DMS 273 (cell line): Measurements from ENCODE around the gene RILPL1.
"Not testable (repeated sequence)": the region's sequence is repeated elsewhere in the genome, so short reads cannot be mapped to it uniquely, and the experiment has no call there.

Experiments
- DNase-seq: peaks from one replicate; lab custom pipeline; 2025; ENCODE audit not compliant: unreplicated experiment; lab: John Stamatoyannopoulos, UW

The RILPL1 gene

DNA sequence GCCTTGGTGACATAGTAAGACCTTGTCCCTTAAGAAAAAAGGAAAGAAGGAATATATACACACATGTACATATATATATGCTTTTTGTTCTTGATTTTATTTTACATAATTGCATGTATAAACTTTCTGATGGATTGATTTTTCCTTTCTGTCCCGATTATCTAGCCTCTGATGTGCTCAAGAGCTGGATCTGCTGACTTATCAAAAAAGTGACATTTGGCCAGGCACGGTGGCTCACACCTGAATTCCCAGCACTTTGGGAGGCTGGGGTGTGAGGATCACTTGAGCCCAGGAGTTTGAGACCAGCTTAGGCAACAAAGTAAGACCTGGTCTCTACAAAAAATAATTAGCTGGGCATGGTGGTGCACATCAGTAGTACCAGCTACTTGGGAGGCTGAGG is 63.5 kb downstream of the RILPL1 start:
- DNase-seq, result no peak

DNA sequence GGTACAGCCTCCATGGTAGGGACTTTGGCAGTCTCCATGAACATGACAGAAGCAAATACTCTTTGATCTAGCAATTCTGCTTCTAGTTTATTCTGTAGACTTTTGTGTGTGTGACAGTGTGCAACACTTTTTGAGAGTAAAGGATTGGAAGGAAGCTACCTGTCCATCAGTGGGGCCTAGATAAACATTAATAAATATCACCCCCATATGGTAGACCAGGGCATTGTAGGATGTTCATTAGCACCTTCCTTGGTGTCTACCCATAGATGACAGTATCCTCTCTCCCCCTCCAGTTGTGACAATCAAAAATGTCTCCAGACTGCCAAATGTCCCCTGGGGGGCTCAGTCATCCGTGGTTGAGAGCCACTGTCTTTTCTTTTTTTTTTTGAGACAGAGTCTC is 64.7 kb downstream of the RILPL1 start:
- DNase-seq, result peak; percentile 16

DNA sequence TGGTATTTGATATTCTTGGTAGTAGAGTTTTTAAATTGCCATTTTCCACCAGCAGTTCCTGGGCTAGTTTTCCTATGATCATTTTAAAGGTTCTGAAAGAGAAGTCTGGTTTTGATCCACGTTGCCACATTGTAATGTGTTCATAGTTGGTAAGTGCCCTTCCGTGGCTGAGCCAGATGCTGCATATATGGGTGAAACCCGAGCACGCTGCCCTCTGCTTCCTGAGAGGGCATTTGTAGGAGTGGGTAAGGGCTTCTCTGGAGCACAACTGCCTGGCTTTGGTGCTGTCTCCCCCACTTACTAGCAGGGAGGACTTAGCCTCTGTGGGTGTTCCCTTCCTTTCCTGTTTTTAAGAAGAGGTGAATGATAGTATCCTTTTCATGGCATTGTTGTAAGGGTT is 68.4 kb downstream of the RILPL1 start:
- peak; percentile 61 for DNase-seq

DNA sequence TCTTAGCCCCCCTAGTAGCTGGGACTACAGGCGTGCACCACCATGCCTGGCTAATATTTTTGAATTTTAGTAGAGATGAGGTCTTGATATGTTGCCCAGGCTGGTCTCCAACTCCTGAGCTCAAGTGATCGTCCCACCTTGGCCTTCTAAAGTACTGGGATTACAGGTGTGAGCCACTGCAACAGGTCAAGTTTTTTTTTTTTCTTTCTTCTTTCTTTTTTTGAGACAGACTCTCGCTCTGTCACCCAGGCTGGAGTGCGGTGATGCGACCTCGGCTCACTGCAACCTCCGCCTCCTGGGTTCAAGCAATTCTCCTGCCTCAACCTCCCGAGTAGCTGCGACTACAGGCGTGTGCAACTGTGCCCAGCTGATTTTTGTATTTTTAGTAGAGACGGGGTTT is 70.3 kb downstream of the RILPL1 start:
- not testable (repeated sequence) for DNase-seq

DNA sequence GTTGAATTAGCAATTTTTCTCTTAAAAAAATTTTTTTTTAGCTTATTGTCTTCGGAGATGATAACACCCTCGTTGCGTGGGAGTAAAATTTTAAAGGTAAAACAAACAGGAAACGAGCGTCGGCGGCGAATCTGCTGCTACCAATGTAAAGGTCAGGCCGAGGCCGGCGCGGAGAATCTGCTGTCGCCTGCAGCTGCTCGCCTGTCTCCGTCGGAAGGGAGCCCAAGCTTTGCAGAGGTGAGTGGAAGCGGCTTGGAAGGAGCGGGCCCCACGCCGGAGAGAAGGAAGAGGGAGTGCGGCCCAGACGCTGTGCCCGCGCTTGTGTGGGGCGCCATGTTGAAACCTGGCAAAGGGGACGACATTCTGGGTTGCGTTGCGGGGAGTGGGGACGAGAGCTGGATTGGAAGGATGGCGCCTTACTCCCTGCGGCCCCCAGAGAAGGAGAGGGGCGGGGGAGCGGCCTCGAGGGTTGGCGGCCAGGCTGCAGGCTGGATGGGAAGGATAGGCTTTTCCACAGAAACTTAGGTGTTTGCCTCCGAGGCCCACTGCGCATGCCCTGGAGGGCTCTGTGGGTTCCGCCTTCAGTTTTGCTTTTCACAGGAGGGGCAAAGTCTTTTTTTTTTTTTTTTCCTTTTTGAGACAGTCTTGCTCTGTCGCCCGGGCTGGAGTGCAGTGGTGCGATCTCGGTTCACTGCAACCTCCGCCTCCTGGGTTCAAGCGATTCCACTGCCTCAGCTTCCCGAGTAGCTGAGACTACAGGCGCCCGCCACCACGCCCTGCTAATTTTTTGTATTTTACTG is 75.3 kb downstream of the RILPL1 start, which contains the start of gene SNRNP35:
TSS of gene SNRNP35 (plus strand) at position 160 of the 800 bp plus-strand sequence. CDS start 7,402 bp downstream, outside the sequence.
- peak; percentile 88 for DNase-seq

DNA sequence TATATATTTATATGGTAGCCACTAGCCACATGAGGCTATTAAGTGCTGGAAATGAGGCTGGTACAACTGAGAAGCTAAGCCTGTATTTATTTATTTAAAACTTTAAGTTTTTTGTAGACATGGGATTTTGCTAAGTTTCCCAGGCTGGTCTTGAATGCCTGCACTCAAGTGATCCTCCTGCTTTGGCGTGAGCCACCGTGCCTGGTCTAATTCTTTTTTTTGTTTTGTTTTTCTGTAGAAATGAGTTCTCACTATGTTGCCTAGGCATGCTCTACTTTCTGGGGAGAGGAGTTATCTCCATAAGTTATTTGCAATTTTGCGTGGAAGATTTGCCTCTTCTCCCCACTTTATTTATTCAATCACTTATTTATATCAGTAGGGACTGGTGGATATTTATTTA is 80.4 kb downstream of the RILPL1 start:
- DNase-seq, result peak; percentile 18

DNA sequence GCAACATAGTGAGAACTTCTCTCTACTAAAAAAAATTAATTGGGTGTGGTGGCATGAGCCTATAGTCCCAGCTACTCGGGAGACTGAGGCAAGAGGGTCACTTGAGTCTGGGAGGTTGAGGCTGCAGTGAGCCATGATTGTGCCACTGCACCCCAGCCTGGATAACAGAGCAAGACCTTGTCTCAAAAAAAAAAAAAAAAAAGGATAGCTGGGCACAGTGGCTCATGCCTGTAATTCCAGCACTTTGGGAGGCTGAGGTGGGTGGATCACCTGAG is 81.3 kb downstream of the RILPL1 start:
- not testable (repeated sequence) for DNase-seq

DNA sequence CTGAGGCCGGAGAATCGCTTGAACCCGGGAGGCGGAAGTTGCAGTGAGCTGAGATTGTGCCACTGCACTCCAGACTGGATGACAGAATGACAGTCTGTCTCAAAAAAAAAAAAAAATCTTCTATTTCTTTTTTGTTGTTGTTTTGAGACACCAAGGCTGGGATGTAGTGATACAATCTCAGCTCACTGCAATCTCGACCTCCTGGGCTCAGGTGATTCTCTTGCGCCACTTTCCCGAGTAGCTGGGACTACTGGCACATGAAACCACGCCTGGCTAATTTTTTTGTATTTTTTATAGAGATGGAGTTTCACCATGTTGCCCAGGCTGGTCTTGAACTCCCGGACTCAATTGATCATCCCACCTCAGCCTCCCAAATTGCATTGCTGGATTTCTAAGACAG is 82.9 kb downstream of the RILPL1 start:
- no peak for DNase-seq

DNA sequence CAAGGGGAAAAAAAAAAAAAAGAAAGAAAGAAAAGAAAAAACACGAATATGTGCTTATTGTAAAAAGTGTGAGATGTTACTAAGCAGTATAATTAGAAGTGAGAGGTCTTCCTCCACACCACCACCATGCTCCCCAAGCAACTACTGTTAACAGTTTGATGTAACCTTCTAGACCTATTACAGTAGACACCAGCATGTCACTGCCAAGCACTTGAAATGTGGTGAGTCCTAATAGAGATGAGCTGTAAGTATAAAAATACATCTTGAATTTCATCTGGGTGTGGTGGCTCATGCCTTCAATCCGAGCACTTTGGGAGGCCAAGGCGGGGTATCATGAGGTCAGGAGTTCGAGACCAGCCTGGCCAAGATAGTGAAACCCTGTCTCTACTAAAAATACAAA is 83.7 kb downstream of the RILPL1 start:
- no peak for DNase-seq

DNA sequence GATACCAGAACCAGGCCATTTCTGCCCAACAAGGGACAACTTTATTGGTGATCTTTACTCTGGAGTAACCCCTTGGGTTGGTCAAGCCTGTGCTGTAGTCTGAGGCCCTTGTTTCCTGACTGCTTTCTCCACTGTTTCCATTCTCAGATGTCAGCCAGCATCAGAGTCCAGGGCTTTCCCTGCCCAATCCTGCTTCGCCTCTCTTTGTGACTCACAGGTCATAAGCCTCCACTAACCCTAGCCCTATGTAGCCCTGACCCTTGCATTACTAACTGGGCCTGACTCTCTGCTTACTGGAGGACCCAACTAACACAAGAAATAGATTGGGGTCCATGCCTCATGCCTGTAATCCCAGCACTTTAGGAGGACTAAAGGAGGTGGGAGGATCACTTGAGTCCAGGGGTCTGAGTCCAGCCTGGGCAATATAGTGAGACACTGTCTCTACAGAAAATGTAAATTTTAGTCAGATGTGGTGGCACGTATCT is 84.2 kb downstream of the RILPL1 start:
- no peak for DNase-seq

DNA sequence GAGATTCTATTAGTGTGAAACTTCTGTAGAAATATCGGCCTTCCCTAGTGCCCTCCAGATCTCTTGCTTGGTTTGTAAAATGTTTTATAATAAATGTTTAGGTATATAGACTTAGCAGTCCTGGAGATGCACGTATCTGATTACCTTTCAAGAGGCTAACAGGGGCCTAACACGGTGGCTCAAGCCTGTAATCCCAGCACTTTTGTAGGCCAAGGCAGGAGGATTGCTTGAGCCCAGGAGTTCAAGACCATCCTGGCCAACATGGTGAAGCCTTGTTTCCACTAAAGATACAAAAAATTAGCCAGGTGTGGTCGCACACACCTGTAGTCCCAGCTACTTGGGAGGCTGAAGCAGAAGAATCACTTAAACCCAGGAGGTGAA is 87.2 kb downstream of the RILPL1 start:
- DNase-seq, result no peak

DNA sequence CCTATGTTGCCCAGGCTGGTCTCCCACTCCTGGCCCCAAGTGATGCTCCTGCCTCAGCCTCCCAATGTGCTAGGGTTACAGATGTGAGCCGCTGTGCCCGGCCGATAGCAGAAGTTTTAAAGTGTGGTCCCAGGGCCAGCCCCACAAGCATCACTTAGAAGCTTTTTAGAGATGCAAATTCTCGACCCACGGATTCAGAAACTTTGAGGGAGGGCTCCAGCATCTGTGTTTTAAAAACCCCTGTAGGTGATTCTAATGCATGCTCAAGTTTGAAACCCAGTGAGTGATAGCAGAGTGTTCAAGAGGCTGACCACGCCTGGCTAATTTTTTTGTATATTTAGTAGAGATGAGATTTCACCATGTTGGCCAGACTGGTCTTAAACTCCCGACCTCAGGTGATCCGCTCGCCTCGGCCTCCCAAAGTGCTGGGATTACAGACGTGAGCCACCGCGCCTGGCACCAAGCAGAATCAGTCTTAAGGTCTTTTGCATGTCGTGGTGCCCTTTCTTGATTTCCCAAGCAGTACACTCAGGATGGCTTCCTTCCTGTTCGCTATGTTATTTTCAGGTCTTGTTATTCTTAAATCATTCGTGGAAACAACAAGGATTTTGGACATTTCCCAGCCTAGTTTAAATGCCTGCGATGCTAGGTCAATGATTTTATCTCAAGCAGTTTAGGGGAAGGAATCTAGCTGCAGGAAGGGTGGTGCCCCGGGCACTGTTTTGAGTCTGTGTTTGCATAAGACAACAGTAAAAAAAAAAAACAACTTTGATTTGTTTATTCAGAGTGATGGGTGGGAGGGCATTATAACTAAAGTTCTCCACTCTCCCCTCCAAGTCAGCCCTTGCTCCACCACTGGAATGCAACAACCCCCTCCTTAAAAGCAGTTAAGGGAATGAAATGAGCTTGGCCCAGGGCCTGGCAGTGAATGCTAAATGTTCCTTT is 87.9 kb downstream of the RILPL1 start:
- no peak for DNase-seq

DNA sequence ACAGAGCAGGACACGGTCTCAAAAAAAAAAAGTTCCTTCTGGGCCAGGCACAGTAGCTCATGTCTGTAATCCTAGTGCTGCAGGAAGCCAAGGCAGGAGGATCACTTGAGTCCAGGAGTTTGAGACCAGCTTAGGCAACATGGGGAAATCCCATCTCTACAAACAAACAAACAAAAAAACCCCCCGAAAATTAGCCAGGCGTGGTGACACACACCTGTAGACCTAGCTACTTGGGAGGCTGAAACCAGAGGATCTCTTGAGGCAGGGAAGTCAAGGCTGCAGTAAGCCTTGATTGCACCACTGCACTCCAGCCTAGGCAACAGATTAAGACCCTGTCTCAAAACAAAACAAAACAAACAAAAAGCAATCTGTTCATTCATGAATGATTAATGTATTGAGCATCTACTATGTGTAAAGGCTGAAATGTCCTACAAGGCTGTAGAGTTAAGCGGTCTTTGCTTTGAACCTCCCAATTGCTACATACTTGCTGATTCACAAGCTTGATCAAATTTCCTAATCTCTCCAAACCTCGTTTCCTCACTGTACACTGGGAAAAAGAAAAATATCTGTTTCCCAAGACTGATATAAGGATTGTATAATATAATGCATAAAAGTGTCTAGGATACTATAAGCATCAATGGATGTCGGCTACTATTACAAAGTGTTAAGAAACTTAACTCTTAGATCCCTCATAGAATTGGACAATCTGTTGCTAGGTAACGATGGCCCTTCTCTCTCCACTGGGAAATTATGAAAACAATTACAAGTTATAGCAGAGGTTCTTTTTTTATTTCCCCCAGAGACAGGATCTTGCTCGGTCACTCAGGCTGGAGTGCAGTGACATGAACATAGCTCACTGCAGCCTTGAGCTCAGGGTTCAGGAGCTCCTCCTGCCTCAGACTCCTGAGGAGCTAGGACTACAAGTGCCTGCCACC is 89.2 kb downstream of the RILPL1 start:
- DNase-seq, result peak; percentile 21

DNA sequence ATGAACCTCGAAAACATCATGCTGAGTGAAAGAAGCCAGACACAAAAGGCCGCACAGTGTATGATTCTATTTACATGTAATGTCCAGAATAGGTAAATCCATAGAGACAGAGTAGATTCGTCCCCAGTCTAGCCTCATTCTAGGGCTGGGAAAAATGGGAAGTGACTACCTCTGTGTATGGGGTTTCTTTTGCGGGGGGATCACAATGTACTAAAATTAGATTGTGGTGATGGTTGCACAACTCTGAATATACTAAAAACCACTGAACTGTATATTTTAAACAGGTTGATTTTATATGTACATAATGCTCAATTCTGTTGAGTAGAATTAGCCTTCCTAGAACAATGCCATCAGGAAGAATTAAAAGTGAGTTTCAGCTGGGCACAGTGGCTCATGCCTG is 90.7 kb downstream of the RILPL1 start:
- DNase-seq, result no peak

DNA sequence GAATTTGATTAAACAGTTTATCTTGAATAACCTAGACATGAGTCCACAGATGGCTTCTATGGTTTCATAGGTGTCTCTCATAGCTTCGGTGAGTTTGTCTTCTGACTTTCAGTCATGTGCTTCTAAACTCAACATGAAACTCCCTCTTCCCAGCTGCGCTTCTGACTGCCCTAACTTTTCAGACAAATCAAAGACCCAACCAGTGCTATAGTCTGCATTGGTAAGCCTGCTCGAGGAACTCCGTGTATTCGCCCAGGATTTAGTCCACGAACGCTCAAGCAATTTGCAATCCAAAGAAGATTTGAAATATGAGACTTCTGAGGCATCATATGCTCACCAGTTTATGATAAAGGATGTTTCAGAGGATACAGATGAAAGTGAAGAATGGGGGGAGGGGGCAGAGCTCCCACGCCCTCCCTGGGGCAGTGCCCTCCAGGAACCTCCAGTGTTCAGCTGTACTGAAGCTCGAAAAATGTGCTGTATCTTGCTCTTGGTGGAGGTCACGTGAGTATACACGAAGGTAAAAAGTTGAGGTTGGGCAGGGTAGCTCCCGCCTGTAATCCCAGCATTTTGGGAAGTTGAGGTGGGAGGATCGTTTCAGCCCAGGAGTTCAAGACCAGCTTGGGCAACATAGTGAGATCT is 91.9 kb downstream of the RILPL1 start:
- DNase-seq, result no peak

DNA sequence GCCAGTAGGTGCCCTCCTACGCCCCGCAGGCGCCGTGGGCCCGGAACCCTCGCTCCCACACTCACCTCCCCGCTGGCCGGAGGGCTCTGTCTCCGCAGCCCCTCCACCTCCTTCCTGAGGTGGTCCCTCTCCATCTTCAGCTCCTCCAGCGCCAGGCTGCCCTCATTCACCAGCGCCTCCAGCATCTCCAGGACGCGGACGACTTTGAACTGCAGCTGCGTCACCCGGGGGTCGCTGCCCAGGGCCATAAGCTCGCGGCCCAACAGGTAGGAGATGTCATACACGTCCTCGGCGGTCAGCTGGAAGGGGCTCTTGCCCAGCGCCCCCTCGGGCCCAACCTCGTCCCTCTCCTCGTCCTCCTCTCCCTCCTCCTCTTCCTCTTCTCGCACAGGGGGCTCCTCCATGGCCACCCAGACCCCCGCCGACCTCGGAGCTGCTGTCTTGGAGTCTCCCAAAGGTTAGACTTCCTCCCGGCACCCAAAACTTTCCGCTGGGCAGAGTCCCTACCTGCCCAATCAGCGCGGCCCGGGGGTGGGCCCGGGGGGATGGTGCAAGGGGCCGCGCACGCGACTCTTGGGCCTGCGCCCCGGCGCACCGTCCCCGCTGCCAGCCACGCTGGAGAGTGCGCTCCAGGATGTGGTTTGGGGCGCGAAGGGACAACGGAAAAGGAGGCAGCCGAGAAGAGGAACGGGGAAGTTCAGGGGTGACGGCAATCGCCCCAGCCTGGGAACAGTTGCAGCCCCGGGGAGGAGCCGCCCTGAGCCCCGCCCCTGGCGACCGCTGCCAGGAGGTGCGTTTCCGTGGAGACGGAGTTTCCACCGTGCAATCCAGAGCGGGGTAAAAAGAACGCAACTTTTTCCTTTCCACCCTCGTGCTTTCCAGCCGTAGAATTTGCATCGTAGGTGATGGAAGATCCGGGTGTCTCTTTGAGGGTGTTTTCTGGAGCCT is 97.2 kb downstream of the RILPL1 start, which contains the start of gene RILPL2:
TSS of gene RILPL2 (minus strand) at position 668 of the 948 bp plus-strand sequence. CDS start at position 404, 264 bp downstream.
- DNase-seq, result peak; percentile 86

DNA sequence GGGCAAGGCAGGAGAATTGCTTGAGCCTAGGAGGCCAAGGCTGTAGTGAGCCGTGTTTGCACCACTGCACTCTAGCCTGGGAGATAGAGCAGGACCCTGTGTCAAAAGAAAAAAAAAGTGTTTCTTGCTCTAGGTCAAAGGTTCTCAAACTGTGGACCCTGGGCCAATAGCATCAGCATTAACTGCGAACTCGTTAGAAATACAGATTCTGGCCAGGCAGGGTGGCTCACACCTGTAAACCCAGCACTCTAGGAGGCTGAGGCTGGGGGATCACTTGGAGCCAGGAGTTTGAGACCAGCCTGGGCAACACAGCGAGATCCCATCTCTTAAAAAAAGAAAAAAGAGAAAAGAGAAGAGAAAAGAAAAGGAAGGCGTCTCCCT is 97.9 kb downstream of the RILPL1 start:
- DNase-seq, result no peak

DNA sequence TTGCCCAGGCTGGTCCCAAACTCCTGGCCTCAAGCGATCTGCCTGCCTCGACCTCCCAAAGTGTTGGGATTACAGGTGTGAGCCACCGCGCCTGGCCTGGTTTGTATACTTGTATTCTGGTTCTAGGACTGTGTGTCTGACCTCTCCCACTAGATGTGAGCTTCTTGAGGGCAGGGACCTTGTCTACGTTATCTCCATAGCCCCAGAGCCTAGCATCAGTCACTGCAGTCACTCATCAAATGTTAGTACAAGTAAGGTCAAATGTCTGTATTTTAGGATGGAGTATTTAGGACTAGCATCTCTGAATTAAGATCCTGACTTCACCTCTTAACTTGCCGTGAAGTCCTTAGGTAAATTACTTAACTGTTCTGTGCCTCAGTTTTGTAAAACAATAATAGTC is 99.9 kb downstream of the RILPL1 start:
- no peak for DNase-seq
